HepG2 (cell line): ENCODE measurements around the gene GGA2. TPM values are rescaled to one million over a fixed set of nuclear protein-coding genes. Genes with fewer than 3 reads are reported as not detected.

Source experiments
- ATAC-seq: fragments of 200-7000 bp; cut with Tn5 transposase; 3 replicates; pipeline ENCODE4 v1.9.1; 2020; ENCODE audit warnings: mild to moderate bottlenecking, moderate library complexity
- BruUV-seq: library from RNA; stranded (reverse); fragments of 400-500 nt; replicated peaks from 2 replicates; lab custom pipeline; 2021; lab: Mats Ljungman, UMichigan
- CTCF ChIA-PET: fragments of 300-600 bp; formaldehyde crosslinking; extraction: SDS; loops from one replicate; lab custom pipeline; 2021; ENCODE audit warnings: low total read pairs, inconsistent platforms, low intra/inter-chr PET ratio; lab: Yijun Ruan, JAX
- POLR2A ChIA-PET: fragments of 350-600 bp; sonication (Branson Sonifier 250); formaldehyde crosslinking; loops from one replicate; lab custom pipeline; 2020; ENCODE audit warnings: antibody characterized with exemption, inconsistent platforms; lab: Yijun Ruan, JAX
- DNase-seq: peaks from one replicate; pipeline ENCODE4 v3.0.0-alpha.2; 2015; ENCODE audit warnings: low spot score
- FAIRE-seq: peaks from 3 replicates; lab custom pipeline; 2011; peaks lifted over from hg19 to GRCh38; lab: Jason Lieb, UNC
- H2AFZ ChIP-seq: one replicate; pipeline ENCODE4 v1.6.1; 2011; ENCODE audit warnings: low read length, inconsistent platforms
- H3K27ac ChIP-seq: fragments of 300-600 bp; 3 replicates; pipeline ENCODE4 v1.8.0; 2011; ENCODE audit warnings: mixed run types, mild to moderate bottlenecking, mixed read lengths, low read length, inconsistent platforms; ENCODE audit not compliant: insufficient read depth; ENCODE audit errors: extremely low read length
- H3K27me3 ChIP-seq, 2 experiments: fragments of 200-600 bp in 1 of 2; 2 replicates in 1 of 2; 3 replicates in 1 of 2; pipeline versions ENCODE4 v1.6.0 to v1.8.0; 2011; ENCODE audit warnings: low read length in 2 of 2, mild to moderate bottlenecking in 2 of 2, moderate library complexity in 2 of 2, inconsistent platforms in 1 of 2; ENCODE audit not compliant: insufficient read depth in 2 of 2, control insufficient read depth in 1 of 2
- H3K36me3 ChIP-seq, 2 experiments: fragments of 200-600 bp in 1 of 2; replicated peaks in 1 of 2; 2 replicates in 1 of 2; 3 replicates in 1 of 2; pipeline versions ENCODE4 v1.5.1 to v1.8.0; 2011; ENCODE audit warnings: low read length in 2 of 2, inconsistent platforms in 1 of 2; ENCODE audit not compliant: insufficient read depth in 2 of 2, control insufficient read depth in 1 of 2
- H3K4me1 ChIP-seq: 2 replicates; pipeline ENCODE4 v1.5.1; 2012; ENCODE audit warnings: low read length, inconsistent platforms; ENCODE audit not compliant: insufficient read depth
- H3K4me2 ChIP-seq: 2 replicates; pipeline ENCODE4 v1.6.0; 2011; ENCODE audit warnings: low read depth, low read length, inconsistent platforms
- H3K4me3 ChIP-seq, 3 experiments: fragments of 200-600 bp in 1 of 3; sonication (generic), shearing (Covaris generic) in 1 of 3; replicated peaks in 1 of 3; 2 replicates each; pipeline ENCODE4 v1.5.1; 2011 to 2016; ENCODE audit warnings: low read length in 3 of 3, inconsistent platforms in 2 of 3, low read depth in 2 of 3, mild to moderate bottlenecking in 2 of 3, control low read depth in 1 of 3, mixed read lengths in 1 of 3; ENCODE audit not compliant: insufficient read depth in 1 of 3
- H3K79me2 ChIP-seq: one replicate; pipeline ENCODE4 v1.6.1; 2011; ENCODE audit warnings: low read length, inconsistent platforms; ENCODE audit not compliant: insufficient read depth
- H3K9ac ChIP-seq: 2 replicates; pipeline ENCODE4 v1.6.0; 2011; ENCODE audit warnings: mild to moderate bottlenecking, low read depth, low read length, inconsistent platforms; ENCODE audit not compliant: insufficient read depth
- H3K9me3 ChIP-seq: 2 replicates; pipeline ENCODE4 v1.5.1; 2012; ENCODE audit warnings: mild to moderate bottlenecking, low read length
- H4K20me1 ChIP-seq: 2 replicates; pipeline ENCODE4 v1.6.0; 2011; ENCODE audit warnings: inconsistent platforms, mild to moderate bottlenecking, low read length, moderate library complexity; ENCODE audit not compliant: insufficient read depth
- FOXK2 ChIP-seq: fragments of 450-650 bp; IDR thresholded peaks from 2 replicates; pipeline ENCODE4 v1.6.1; 2016
- HOXA9 ChIP-seq: sonication (generic); formaldehyde crosslinking; IDR thresholded peaks from 2 replicates; pipeline ENCODE4 v1.8.1; 2022; ENCODE audit warnings: missing genetic modification reagents, mild to moderate bottlenecking, moderate library complexity, borderline replicate concordance
- PLRG1 ChIP-seq: fragments of 450-650 bp; conservative IDR thresholded peaks from 2 replicates; pipeline ENCODE4 v1.6.1; 2016
- RORA ChIP-seq: sonication (generic); formaldehyde crosslinking; IDR thresholded peaks from 2 replicates; pipeline ENCODE4 v1.5.0; 2020; ENCODE audit warnings: mild to moderate bottlenecking, missing genetic modification reagents, moderate library complexity
- SIN3B ChIP-seq: fragments of 150-350 bp; IDR thresholded peaks from 2 replicates; pipeline ENCODE4 v1.6.1; 2014; ENCODE audit warnings: low read length
- ZFP36 ChIP-seq: fragments of 150-350 bp; IDR thresholded peaks from 2 replicates; pipeline ENCODE4 v1.6.1; 2018; ENCODE audit warnings: borderline replicate concordance, low read length, low read depth; ENCODE audit not compliant: partially characterized antibody
- ZFYVE20 ChIP-seq: sonication (generic); formaldehyde crosslinking; IDR thresholded peaks from 2 replicates; pipeline ENCODE4 v1.8.0; 2023; ENCODE audit warnings: low read depth, mild to moderate bottlenecking, moderate library complexity, missing genetic modification reagents, borderline replicate concordance
- ZIK1 ChIP-seq: sonication (generic); formaldehyde crosslinking; IDR thresholded peaks from 2 replicates; pipeline ENCODE4 v1.5.0; 2020; ENCODE audit warnings: mild to moderate bottlenecking, low read depth, missing genetic modification reagents, borderline replicate concordance
- ZMAT3 ChIP-seq: sonication (generic); formaldehyde crosslinking; conservative IDR thresholded peaks from 2 replicates; pipeline ENCODE4 v1.7.0; 2021; ENCODE audit warnings: missing genetic modification reagents
- ZNF460 ChIP-seq: sonication (generic); formaldehyde crosslinking; IDR thresholded peaks from 2 replicates; pipeline ENCODE4 v1.5.1; 2020; ENCODE audit warnings: missing genetic modification reagents, mild to moderate bottlenecking, borderline replicate concordance
- ZNF562 ChIP-seq: sonication (generic); formaldehyde crosslinking; IDR thresholded peaks from 2 replicates; pipeline ENCODE4 v1.8.0; 2022; ENCODE audit warnings: missing genetic modification reagents, borderline replicate concordance
- ZNF788 ChIP-seq: sonication (generic); formaldehyde crosslinking; IDR thresholded peaks from 2 replicates; pipeline ENCODE4 v1.5.0; 2020; ENCODE audit warnings: mild to moderate bottlenecking, missing genetic modification reagents, borderline replicate concordance
- WGBS: methylation state at CpG from one replicate; pipeline ENCODE4 v1.1.6; 2017; ENCODE audit warnings: low lambda C conversion rate; 5-methylcytosine and 5-hydroxymethylcytosine counted together
- in situ Hi-C: cut with HindIII; loops from 2 replicates; pipeline ENCODE4 v1.10.0; 2017; ENCODE audit warnings: low pct_unique_long_range_greater_than_20kb; ENCODE audit not compliant: extremely low pct_ligation_motif_present
- intact Hi-C: fragments of 100-400 bp; cut with micrococcal nuclease; formaldehyde crosslinking; loops from one replicate; pipeline ENCODE4 v1.10.0; 2022; ENCODE audit not compliant: unreplicated experiment
- polyA plus RNA-seq, 8 experiments: library from polyadenylated mRNA; depleted of rRNA in 3 of 8; stranded (reverse) in 7 of 8; unstranded in 1 of 8; fragments of >200 nt; fragmentation: Illumina TruSeq in 4 of 8; extraction: Trizol in 4 of 8; gene quantifications; 2 replicates each; pipeline versions ENCODE4 v1.2.1 to v1.2.3, GENCODE V29; 2011 to 2016; ENCODE audit warnings: low read depth in 4 of 8, missing spikeins in 1 of 8, mixed read lengths in 1 of 8; ENCODE audit not compliant: insufficient read depth in 1 of 8
- total RNA-seq, 5 experiments: library from RNA; depleted of rRNA; stranded (reverse); fragments of >200 nt; fragmentation: Illumina TruSeq; extraction: Trizol; gene quantifications; 2 replicates each; pipeline ENCODE4 v1.2.3, GENCODE V29; 2016; ENCODE audit warnings: low read depth in 1 of 5
- TF ChIP-seq, protein P1 (sequence below): sonication (generic); formaldehyde crosslinking; conservative IDR thresholded peaks from 2 replicates; pipeline ENCODE4 v1.8.1; 2023; ENCODE audit warnings: missing genetic modification reagents
- TF ChIP-seq, protein P2 (sequence below): sonication (generic); formaldehyde crosslinking; IDR thresholded peaks from 2 replicates; pipeline ENCODE4 v1.4.0; 2020; ENCODE audit warnings: missing genetic modification reagents, borderline replicate concordance
- TF ChIP-seq, protein P3 (sequence below): sonication (generic); formaldehyde crosslinking; IDR thresholded peaks from 2 replicates; pipeline ENCODE4 v1.4.0; 2020; ENCODE audit warnings: missing genetic modification reagents
- TF ChIP-seq, protein P4 (sequence below): sonication (generic); formaldehyde crosslinking; IDR thresholded peaks from 2 replicates; pipeline ENCODE4 v1.4.0; 2020; ENCODE audit warnings: missing genetic modification reagents, borderline replicate concordance

GGA2 gene
- total and polyA plus RNA-seq, 2 of the 13 experiments (the other 11 are each of a cell fraction or from before 2014, with no cell fraction given) = 51.5 to 69.8 TPM

DNA sequence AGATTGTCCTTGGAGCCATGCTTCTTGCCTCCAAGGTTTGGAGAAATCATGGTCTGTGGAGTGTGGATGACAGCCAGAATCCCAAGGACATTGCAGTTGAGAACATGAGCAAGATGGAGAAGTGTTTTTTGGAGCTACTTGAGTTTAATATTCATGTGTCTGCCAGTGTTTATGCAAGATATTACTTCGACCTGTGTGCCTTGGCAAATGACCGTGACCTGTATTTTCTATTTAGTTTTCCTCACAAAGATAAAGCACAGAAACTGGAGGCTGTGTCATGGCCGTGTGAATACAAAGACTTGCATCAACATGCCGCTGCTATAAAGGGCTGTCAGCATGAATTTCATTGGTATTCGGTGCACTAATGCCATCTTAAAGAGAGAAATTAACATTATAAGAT, 9.0 kb downstream of the GGA2 start:
- TF ChIP-seq HOXA9 (no peak), ZFP36 (no peak), ZIK1 (no peak), ZMAT3 (CRISPR knock-in tag) (no peak), ZNF788 (no peak), ZNF460 (CRISPR knock-in tag) (no peak), RORA (CRISPR knock-in tag) (no peak), ZFYVE20 (CRISPR knock-in tag) (no peak), FOXK2 (no peak), SIN3B (no peak), ZNF562 (CRISPR knock-in tag) (no peak), PLRG1 (no peak)
- TF ChIP-seq, protein P1, sequence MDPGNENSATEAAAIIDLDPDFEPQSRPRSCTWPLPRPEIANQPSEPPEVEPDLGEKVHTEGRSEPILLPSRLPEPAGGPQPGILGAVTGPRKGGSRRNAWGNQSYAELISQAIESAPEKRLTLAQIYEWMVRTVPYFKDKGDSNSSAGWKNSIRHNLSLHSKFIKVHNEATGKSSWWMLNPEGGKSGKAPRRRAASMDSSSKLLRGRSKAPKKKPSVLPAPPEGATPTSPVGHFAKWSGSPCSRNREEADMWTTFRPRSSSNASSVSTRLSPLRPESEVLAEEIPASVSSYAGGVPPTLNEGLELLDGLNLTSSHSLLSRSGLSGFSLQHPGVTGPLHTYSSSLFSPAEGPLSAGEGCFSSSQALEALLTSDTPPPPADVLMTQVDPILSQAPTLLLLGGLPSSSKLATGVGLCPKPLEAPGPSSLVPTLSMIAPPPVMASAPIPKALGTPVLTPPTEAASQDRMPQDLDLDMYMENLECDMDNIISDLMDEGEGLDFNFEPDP (CRISPR knock-in tag) = no peak
- TF ChIP-seq, protein P2, sequence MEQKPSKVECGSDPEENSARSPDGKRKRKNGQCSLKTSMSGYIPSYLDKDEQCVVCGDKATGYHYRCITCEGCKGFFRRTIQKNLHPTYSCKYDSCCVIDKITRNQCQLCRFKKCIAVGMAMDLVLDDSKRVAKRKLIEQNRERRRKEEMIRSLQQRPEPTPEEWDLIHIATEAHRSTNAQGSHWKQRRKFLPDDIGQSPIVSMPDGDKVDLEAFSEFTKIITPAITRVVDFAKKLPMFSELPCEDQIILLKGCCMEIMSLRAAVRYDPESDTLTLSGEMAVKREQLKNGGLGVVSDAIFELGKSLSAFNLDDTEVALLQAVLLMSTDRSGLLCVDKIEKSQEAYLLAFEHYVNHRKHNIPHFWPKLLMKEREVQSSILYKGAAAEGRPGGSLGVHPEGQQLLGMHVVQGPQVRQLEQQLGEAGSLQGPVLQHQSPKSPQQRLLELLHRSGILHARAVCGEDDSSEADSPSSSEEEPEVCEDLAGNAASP (CRISPR knock-in tag) = no peak
- TF ChIP-seq, protein P3, sequence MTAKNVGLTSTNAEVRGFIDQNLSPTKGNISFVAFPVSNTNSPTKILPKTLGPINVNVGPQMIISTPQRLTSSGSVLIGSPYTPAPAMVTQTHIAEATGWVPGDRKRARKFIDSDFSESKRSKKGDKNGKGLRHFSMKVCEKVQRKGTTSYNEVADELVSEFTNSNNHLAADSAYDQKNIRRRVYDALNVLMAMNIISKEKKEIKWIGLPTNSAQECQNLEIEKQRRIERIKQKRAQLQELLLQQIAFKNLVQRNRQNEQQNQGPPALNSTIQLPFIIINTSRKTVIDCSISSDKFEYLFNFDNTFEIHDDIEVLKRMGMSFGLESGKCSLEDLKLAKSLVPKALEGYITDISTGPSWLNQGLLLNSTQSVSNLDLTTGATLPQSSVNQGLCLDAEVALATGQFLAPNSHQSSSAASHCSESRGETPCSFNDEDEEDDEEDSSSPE (CRISPR knock-in tag) = no peak
- TF ChIP-seq, protein P4, sequence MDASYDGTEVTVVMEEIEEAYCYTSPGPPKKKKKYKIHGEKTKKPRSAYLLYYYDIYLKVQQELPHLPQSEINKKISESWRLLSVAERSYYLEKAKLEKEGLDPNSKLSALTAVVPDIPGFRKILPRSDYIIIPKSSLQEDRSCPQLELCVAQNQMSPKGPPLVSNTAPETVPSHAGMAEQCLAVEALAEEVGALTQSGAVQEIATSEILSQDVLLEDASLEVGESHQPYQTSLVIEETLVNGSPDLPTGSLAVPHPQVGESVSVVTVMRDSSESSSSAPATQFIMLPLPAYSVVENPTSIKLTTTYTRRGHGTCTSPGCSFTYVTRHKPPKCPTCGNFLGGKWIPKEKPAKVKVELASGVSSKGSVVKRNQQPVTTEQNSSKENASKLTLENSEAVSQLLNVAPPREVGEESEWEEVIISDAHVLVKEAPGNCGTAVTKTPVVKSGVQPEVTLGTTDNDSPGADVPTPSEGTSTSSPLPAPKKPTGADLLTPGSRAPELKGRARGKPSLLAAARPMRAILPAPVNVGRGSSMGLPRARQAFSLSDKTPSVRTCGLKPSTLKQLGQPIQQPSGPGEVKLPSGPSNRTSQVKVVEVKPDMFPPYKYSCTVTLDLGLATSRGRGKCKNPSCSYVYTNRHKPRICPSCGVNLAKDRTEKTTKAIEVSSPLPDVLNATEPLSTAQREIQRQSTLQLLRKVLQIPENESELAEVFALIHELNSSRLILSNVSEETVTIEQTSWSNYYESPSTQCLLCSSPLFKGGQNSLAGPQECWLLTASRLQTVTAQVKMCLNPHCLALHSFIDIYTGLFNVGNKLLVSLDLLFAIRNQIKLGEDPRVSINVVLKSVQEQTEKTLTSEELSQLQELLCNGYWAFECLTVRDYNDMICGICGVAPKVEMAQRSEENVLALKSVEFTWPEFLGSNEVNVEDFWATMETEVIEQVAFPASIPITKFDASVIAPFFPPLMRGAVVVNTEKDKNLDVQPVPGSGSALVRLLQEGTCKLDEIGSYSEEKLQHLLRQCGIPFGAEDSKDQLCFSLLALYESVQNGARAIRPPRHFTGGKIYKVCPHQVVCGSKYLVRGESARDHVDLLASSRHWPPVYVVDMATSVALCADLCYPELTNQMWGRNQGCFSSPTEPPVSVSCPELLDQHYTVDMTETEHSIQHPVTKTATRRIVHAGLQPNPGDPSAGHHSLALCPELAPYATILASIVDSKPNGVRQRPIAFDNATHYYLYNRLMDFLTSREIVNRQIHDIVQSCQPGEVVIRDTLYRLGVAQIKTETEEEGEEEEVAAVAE = no peak
- no peaks in the 10 kb centered on the region for H3K9me3 ChIP-seq
- in situ Hi-C loops (no loop called here), intact Hi-C loops (no loop called here)
- DNase-seq (no peak), FAIRE-seq (no peak), ATAC-seq (no peak)
- no peak overlapping the region for H2AFZ ChIP-seq
- H3K36me3 ChIP-seq = peaks cover 11 to 65% of the 10 kb centered on the region in 2 experiments
- H3K27ac ChIP-seq = no peak overlapping the region
- no peaks in the 10 kb centered on the region for H3K27me3 ChIP-seq
- no peak overlapping the region for H3K4me2 ChIP-seq
- H3K79me2 ChIP-seq = peaks cover 97% of the 10 kb centered on the region
- peaks cover 90% of the 10 kb centered on the region for H4K20me1 ChIP-seq
- no TSS peak for BruUV-seq
- peaks cover 49% of the 10 kb centered on the region for H3K4me1 ChIP-seq
- H3K9ac ChIP-seq = no peak overlapping the region
- POLR2A ChIA-PET = no interaction called here
- 86% methylated on average over 5 of the region's 5 CpGs for WGBS
- H3K4me3 ChIP-seq = no peak overlapping the region
- CTCF ChIA-PET = no interaction called here
